Stimulated activated CD8-positive, alpha-beta memory T cell treated with anti-CD3 and anti-CD28 coated beads, Interleukin-7, amount 100 ng/mL, for 4 hours (primary cell): Measurements from ENCODE around the gene ARFGEF3.
"Not testable (repeated sequence)": the region's sequence is repeated elsewhere in the genome, so short reads cannot be mapped to it uniquely, and the experiment has no call there.

Experiments
- DNase-seq, 2 donors: peaks; one replicate each; pipeline ENCODE4 v3.0.0-alpha.2; 2020; ENCODE audit warnings: low read depth in 2 of 2

Gene ARFGEF3

DNA sequence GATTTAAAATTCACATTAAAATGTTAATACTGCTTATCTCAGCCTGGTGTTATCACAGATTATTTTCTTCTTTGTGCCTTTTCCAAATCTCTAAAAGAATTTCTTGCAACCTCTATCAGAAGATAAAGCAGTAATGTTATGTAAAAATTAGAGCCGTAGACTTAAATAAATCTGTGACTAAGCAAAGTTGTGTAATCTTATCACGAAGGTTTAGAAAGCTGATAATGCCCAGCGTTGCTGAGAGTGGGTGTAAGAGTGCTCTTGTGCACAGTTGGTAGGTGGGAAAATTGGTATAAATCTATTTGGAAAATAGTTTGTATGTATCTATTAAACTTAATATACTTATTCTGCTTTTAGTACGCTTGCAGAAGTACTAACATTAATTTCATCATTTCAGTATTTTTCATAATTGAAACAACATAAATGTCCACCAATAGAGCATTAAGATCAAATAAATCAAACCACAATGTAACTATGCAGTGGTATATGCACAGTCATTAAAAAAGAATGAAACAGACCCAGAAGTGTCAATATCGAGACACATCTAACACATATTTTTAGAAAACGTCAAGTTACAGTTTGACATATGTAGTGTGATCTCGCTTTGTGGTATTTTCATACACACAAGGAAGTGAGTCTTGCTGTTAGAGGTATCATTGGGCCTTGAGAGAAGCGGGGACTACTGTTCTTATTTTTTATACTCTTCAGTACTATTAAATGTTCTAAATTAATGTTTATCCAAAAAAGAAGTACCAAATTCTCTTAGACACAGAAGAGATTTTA, 111.0 kb downstream of the ARFGEF3 start:
- DNase-seq = no peak

DNA sequence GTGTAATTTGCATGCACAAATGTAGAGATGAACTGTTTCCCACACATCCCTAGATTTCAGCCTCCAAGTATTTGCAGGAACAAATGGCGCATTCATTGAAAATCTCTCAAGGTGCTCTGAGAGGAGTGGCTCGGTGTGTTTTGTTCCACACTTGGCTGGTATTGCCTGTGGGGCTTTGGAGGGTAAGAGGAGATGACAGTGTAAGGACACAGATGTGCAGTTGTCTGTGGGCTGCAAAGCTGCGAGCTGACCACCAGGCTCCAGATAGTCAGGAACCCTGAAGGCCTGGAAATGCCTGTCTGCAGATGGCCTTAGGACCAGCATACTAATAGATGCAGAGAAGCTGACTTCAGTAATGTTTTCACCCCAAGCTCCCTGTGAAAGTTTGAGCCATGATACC, 114.2 kb downstream of the ARFGEF3 start:
- DNase-seq = no peak

DNA sequence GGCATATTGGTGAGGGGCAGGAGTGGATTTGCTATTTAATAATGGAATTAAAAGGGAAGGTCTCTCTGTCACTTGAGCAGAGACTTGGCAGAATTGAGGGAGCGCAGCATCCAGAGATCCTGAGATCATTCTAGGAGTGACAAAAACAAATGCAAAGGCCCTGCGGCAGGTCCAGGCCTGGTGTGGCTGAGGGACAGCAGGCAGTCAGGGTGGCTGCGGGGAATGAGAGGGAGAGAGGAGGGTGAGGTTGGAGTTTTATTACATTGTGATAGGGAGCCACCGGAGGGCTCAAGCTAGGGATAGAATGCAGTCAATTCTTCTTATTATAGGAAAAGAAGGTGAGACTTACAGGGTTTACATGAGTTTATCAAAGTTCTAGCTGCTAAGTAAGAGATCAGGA, 116.1 kb downstream of the ARFGEF3 start:
- no peak for DNase-seq

DNA sequence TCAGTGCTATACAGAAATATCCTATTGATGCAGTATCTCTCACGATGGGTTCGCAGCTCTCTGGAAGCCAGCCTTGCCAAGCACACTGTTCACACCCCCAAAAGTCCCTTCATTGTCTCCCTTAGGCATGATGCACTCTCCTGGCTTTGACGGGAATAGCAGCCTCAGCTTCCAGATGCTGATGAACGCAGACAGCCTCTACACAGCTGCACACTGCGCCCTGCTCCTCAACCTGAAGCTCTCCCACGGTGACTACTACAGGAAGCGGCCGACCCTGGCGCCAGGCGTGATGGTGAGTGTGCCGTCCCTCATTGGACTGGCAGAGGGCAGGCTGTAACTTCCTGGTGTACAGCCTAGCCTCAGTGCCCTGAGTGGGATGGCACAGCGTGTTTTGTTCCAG, 116.6 kb downstream of the ARFGEF3 start:
- no peak for DNase-seq

DNA sequence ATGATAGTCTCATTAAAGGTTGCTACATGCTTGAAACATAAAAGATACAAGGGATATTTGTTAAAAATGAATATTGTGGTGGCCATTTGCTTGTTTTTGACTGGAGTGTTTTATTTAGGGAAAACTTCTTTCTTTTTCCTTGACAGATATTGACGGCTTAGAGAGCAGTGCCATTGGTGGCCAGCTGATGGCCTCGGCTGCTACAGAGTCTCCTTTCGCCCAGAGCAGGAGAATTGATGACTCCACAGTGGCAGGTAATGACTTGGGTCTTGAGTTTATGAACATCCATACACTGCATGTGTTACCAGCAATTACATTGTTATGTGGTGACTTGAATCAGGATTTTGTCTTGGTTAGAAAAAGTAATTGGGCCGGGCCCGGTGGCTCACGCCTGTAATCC, 124.1 kb downstream of the ARFGEF3 start:
- DNase-seq = no peak

DNA sequence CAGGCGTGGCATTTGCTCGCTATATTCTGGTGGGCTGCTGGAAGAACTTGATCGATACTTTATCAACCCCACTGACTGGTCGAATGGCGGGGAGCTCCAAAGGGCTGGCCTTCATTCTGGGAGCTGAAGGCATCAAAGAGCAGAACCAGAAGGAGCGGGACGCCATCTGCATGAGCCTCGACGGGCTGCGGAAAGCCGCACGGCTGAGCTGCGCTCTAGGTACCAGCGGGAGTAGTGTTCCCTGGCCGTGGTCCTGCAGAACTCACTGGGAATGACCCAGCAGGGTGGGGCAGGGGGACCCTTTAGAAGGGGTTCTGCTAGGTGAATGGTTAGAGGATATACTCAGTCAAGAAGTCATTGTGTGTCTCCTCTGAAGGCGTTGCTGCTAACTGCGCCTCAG, 125.0 kb downstream of the ARFGEF3 start:
- DNase-seq = no peak

DNA sequence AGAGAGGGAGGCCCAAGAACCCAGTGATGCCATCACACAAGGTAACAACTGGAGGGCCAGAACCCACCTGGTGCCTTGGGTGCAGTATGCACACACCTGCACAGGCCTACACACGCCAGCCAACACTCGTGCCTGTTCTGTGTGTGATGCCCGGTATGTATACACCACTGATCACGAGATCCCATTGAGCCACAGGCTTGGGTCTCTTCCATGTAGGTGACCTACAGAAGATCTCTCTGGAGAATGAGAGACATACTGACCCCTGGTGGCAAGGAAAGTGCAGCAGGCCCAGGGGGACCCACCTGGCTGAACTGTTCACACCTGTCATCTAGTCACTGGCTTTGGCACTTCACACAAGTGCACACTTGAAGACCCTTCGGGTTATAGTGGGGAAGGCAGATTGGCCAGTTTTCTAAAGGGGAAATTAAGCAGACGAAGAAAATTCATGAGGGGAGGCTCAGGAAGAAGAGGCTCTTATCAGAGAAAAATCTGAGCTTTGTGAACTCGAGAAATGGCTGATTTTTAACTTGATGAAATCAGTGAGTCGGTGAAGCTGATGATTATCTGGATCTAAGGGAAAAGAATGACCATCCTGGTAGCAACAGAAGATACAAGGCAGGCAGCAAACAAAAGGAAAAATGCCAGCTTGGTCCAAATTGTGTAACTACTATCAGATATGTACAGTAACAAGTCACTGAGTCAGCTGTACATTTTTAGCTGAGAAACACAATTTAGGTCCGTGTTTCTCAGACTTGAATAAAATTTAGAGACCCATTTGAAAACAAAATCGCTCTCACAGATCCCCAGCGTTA, 125.6 kb downstream of the ARFGEF3 start:
- DNase-seq = peak in 1 of 2 donors; percentile 21

DNA sequence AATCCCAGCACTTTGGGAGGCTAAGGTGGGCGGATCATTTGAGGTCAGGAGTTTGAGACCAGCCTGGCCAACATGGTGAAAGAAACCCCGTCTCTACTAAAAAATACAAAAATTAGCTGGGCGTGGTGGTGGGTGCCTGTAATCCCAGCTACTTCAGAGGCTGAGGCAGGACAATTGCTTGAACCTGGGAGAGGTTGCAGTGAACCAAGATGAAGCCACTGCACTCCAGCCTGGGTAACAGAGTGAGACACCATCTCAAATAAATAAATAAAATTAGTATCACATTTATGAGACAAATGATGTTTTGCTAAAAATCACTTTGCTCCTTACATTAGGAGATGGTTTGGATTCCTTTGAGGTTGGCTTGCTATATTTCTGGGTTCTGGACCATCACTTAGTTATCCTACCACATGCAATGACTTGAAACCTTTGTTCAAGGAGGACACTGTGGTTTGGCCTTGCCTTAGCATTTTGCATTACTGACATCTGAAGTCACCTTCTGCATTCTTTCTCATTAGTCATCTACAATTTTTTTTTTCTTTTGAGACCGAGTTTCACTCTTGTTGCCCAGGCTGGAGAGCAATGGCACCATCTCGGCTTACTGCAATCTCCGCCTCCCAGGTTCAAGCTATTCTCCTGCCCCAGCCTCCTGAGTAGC, 126.8 kb downstream of the ARFGEF3 start:
- not testable (repeated sequence) for DNase-seq

DNA sequence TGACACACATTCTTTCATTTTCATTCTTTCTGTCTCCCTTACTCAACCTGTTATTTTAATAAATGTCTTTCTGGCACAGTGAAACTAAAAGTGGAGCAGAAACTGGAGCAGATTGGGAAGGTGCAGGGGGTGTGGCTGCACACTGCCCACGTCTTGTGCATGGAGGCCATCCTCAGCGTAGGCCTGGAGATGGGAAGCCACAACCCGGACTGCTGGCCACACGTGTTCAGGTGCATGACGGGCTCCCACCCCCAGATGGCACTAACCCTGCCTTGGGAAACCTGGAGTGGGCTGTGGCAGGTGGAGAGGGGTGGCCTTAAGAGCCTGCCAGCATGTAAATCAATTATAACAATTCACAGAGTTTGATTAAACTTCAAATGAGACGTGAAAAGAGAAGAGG, 128.0 kb downstream of the ARFGEF3 start:
- DNase-seq = no peak

DNA sequence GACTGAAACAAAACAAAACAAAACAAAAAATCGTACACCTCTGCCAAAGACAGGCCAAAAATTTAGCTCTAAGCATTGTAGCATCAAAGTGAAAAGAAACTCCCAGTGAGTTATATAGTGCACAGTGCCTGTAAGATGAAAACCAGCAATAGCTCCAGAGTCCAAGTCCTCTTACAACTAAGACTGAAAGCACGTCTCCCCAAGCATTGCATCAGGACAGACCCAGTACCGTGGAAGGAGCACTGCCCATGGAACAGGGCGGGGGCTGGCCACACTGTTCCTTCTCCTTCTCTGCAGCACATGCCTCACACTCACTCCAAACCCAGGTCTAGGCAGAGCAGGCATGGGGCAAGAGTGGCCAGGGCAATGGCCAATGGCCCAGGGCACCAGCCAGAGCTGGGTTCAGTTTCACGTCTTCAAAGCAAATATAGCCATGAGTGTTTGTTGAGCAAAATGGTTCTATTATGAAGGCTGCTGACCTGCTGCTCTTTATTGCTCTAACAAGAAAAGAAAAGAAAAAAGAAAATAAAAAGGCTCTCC, 128.8 kb downstream of the ARFGEF3 start:
- DNase-seq = no peak

DNA sequence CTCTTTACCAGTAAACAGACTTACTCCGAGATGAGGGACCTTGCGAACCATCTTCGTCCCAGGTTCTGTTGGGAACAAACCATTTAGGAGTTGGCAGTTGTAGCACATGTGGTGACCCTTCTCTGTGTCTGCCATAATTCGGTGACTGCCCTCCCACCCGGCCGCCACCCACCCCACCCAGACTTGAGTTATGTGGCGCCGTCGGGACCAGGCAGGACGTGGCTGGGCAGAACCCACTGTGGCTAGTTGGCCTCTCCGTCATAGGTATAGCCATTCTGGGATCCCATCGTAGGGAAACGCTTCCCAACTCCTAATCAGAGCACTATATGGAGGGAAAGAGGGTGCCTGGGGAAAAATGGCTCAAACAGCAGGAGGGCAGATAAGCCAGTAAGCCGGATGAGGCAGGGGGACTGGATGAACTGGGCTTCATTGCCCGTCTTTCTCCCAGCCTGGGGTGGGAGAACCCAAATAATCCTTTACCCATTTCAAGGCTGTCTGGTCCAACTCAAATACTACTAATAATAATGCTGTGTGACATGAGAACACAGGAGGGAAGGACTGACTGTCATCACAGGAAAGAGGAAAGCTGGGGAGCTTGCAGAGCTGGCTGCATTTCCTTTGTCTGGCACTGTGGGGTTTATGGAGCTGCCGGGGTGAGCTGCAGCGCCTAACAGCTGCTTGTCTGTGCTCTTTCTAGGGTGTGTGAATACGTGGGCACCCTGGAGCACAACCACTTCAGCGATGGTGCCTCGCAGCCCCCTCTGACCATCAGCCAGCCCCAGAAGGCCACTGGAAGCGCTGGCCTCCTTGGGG, 129.5 kb downstream of the ARFGEF3 start:
- DNase-seq = no peak

DNA sequence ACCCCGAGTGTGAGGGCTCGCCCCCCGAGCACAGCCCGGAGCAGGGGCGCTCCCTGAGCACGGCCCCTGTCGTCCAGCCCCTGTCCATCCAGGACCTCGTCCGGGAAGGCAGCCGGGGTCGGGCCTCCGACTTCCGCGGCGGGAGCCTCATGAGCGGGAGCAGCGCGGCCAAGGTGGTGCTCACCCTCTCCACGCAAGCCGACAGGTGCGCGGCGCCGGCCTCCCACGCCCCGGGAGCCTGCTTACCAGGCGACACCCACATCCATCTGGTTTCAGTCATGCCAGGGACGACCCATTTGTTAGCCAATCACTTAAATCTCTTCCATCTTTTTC, 130.1 kb downstream of the ARFGEF3 start:
- DNase-seq = no peak

DNA sequence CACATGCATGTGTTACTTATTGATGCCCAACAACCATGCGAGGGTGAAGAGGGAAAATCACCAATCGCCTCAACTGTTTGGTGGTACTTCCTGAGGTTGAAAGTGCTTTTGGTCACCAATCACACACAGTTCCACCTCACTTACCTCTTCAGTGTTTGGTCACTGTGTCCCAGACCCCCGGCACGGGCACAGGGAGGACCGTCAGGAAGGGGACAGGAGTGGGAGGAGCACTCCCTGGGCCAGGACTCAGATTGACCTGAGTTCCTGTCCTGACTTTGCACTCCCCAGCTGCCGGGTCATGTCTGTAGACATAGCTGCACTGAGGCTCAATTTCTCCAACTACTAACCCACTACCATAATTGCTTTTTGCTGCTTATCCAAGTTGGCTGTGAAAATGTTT, 130.7 kb downstream of the ARFGEF3 start:
- no peak for DNase-seq

DNA sequence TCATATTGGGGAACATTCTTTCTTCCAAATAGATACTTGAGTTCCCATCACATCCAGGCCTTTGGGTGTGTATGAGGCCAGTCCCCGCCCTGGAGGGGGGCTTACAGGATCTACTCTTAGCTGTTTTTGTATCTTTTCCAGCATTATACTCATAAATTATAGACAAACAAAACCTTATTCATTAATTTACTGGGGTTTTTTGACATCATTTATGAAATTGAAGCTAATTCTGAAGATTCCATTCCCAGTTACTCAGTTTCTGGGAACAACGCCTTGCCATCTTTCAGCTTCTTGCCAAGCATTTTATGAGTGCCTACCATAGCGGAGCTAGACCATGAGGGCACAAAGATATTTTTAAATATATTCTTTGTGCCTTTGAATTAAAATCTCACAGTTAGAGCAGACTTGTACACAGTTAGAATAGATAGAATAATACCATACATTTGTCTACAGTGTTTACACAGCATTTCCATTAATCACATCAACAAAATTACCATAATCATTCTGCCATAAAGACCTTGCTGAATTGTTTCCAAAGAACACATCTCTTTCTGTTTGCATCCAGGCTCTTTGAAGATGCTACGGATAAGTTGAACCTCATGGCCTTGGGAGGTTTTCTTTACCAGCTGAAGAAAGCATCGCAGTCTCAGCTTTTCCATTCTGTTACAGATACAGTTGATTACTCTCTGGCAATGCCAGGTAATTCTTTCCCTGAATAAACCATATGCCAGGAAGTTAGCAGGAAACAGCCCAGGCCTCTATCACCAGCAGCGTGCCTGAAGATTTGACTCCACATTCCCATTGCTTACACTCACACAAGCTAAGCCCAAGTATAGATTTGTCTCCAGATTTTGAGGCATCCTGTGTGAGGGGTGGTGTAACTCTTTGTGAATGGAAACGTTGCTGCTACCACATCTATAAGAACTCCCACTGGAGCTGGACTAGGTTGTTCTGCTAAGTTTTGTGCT, 132.0 kb downstream of the ARFGEF3 start:
- no peak for DNase-seq

DNA sequence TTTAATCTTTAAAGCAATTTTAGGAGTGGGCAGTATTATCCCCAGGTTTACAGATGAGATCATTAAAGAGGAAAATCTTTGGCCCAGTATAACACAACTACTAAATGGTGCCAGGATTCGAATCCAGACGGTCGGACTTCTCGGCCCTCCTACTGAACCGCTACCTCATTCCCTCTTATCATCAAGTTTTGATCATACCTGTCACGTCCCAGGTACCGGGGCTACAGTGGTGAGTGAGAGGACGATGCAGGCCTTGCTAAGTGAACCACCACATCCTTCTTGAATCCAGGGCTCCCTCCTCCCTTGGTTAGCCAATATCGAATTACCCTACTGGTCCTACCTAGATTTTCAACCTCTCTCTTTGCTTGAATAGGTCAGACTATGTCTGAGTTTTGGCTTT, 134.6 kb downstream of the ARFGEF3 start:
- DNase-seq = no peak

DNA sequence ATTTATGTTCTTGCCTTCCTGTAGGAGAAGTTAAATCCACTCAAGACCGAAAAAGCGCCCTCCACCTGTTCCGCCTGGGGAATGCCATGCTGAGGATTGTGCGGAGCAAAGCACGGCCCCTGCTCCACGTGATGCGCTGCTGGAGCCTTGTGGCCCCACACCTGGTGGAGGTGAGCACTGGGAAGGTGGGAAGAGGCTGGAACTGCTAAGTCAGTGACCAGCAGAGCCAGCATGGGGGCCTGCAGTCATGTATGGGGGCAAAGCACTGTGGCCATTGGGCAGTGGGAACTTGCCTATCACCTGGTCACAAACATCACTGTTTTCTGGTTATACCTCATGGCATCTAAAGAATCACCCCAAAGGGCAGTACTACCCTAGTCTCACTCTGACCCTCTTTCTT, 135.0 kb downstream of the ARFGEF3 start:
- no peak for DNase-seq

DNA sequence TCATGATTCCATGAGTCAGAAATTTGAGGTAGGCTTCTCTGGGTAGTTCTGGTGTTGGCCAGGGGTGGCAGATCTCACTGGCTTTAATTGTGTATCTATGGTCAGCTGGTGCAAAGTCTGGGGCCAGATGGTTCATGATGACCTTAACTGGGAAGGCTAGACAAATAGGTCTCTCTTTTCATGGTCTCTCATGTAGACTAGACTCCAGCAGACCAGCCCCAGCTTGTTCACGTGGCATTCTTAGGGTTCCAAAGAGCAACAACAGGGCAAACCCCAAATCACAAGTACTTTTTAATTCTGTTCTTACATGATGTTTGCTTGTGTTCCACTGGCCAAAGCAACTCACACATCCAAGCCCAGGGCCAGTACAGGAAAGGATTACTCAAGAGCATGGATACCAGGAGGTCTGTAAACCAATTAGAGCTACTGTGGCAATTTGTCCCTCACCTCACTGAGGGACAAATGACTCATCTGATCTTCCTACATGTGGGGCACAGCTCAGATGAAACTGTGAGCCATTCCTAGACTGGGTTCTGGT, 136.1 kb downstream of the ARFGEF3 start:
- no peak for DNase-seq

DNA sequence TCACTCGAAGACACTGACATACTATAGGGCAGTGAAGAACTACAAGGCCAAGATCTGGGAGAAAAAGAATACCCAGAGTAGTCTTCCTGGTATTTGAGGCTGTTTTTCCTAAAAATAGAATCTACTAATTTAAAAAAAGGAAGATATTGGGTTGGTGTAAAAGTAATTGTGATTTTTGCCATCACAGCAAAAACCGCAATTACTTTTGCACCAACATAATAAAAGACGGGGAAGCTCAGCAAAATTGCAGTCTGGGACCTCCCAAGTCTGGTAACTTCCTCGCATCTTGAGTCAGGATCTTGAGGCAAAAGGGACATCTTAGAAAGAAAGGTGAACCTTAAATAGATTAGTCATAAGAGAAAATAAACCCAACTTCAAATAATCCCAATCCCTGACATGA, 138.7 kb downstream of the ARFGEF3 start:
- DNase-seq = no peak

DNA sequence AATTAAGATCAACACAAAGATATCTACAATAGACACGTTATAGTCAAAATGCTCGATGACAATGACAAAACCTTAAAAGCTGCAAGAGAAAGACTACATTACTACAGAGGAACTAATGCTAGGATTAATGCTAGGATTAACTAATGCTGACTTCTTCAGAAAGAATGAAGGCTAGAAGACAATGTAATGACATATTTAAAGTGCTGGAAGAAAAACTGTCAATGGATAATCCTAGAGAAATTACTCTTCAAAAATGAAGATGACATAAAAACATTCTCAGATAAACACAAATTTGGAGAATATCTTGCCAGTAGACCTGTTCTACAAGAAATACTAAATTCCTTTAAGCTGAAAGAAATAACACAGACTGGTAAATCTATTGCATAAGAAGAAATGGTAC, 140.8 kb downstream of the ARFGEF3 start:
- DNase-seq = no peak

DNA sequence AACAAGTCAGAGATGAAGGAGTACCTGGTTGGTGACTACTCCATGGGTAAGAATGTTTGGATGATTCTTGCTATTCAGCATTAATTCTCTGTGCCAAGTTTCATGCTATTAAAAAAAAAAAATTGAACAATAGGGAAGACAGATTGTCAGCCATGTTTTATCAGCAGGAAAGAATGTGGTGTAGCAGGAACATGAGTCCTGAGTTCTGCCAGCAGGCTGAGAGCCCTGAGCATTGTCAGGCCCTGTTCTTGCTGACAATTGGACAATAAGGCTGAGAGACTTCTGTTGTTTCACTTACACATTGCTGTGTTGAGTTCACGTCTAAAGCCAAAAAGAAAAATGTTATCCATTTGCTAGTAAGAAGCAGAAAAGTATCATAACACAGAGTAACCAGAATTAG, 145.6 kb downstream of the ARFGEF3 start:
- no peak for DNase-seq
